SH-SY5Y (cell line): ENCODE data around the gene B3GNT5.

Source experiments
- GATA2 ChIP-seq: IDR thresholded peaks from 2 replicates; pipeline ENCODE4 v1.6.1; 2011; ENCODE audit warnings: mild to moderate bottlenecking, low read depth, low read length
- GATA3 ChIP-seq: IDR thresholded peaks from 2 replicates; pipeline ENCODE4 v1.6.1; 2011; ENCODE audit warnings: low read depth, mild to moderate bottlenecking, low read length, moderate library complexity

- TF ChIP-seq GATA3 (no peak), GATA2 (no peak)
These were observed 803 bp upstream of the B3GNT5 start for GRCh38 chr3:183252118-183252782.
